Thyroid gland (tissue), 4 donors: Measurements from ENCODE around the gene MROH8.

ENCODE experiments used
- POLR2A ChIP-seq, 2 donors: fragments of 450-650 bp; IDR thresholded peaks; one replicate each; pipeline ENCODE4 v1.6.1; 2017; ENCODE audit warnings: antibody characterized with exemption in 2 of 2, mild to moderate bottlenecking in 2 of 2, moderate library complexity in 1 of 2
- TF ChIP-seq, protein P1 (sequence below), 6 experiments: fragments of 200-600 bp in 3 of 6; fragments of 450-650 bp in 3 of 6; sonication (generic) in 3 of 6; IDR thresholded peaks; one replicate each; pipeline ENCODE4 v1.5.1; 2016 to 2019; ENCODE audit warnings: antibody characterized with exemption in 6 of 6, mild to moderate bottlenecking in 2 of 6, inconsistent platforms in 1 of 6, moderate library complexity in 1 of 6

DNA sequence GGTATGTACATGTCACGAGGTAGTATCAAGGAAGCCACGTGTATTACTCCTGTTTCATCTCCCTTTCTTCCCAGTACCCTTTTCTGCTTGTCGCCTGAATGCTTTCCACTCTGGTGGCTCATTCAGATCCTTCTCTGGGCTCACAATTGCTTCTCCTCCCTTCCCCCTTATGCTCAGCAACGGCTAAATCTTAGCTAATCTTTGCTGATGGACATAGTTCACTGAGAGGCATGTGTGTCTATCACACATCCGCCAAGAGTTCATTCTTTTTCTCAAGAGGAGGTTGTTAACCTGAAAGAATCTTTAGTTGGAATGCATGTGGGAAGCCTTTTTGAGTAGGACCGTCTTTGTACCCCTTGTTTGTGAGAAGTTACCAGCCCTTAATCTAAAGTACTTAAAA, 25.8 kb upstream of the MROH8 start:
- TF ChIP-seq, protein P1, sequence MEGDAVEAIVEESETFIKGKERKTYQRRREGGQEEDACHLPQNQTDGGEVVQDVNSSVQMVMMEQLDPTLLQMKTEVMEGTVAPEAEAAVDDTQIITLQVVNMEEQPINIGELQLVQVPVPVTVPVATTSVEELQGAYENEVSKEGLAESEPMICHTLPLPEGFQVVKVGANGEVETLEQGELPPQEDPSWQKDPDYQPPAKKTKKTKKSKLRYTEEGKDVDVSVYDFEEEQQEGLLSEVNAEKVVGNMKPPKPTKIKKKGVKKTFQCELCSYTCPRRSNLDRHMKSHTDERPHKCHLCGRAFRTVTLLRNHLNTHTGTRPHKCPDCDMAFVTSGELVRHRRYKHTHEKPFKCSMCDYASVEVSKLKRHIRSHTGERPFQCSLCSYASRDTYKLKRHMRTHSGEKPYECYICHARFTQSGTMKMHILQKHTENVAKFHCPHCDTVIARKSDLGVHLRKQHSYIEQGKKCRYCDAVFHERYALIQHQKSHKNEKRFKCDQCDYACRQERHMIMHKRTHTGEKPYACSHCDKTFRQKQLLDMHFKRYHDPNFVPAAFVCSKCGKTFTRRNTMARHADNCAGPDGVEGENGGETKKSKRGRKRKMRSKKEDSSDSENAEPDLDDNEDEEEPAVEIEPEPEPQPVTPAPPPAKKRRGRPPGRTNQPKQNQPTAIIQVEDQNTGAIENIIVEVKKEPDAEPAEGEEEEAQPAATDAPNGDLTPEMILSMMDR (IDR thresholded peaks at IDR 0.05) = no peak
- TF ChIP-seq POLR2A (IDR thresholded peaks at IDR 0.05) = no peak
